Hepatocyte (in vitro differentiated cells): Measurements from ENCODE around the gene DHRS1.

ENCODE experiments used
- EZH2 ChIP-seq: fragments of 200-600 bp; sonication (generic); IDR thresholded peaks from 2 replicates; pipeline ENCODE4 v1.6.1; 2016; ENCODE audit warnings: antibody characterized with exemption, mild to moderate bottlenecking, borderline replicate concordance
- EZH2phosphoT487 ChIP-seq: fragments of 200-600 bp; sonication (generic); IDR thresholded peaks from one replicate; pipeline ENCODE4 v1.6.1; 2018; ENCODE audit warnings: antibody characterized with exemption, mild to moderate bottlenecking, low read depth, moderate library complexity; ENCODE audit not compliant: unreplicated experiment, severe bottlenecking
- TF ChIP-seq, protein P1 (sequence below): fragments of 200-600 bp; sonication (generic); IDR thresholded peaks from 2 replicates; pipeline ENCODE4 v1.5.1; 2016; ENCODE audit warnings: antibody characterized with exemption, mild to moderate bottlenecking; ENCODE audit not compliant: poor library complexity

- TF ChIP-seq, protein P1, sequence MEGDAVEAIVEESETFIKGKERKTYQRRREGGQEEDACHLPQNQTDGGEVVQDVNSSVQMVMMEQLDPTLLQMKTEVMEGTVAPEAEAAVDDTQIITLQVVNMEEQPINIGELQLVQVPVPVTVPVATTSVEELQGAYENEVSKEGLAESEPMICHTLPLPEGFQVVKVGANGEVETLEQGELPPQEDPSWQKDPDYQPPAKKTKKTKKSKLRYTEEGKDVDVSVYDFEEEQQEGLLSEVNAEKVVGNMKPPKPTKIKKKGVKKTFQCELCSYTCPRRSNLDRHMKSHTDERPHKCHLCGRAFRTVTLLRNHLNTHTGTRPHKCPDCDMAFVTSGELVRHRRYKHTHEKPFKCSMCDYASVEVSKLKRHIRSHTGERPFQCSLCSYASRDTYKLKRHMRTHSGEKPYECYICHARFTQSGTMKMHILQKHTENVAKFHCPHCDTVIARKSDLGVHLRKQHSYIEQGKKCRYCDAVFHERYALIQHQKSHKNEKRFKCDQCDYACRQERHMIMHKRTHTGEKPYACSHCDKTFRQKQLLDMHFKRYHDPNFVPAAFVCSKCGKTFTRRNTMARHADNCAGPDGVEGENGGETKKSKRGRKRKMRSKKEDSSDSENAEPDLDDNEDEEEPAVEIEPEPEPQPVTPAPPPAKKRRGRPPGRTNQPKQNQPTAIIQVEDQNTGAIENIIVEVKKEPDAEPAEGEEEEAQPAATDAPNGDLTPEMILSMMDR: no peak
- TF ChIP-seq EZH2phosphoT487 (peak; percentile 28), EZH2 (peak; percentile 90)
These were observed 35.1 kb upstream of the DHRS1 start, which contains the start of gene ADCY4 for GRCh38 chr14:24334431-24335291.
